Measurements from ENCODE around the gene MEGF9.

GRCh38 chr9:120710110-120710981, 3.9 kb downstream of the MEGF9 start:
- TF ChIP-seq POLR2AphosphoS5 (IDR thresholded peaks at IDR 0.05; ENCODE audit: low read depth, low read length) (no peak), POLR2A (IDR thresholded peaks at IDR 0.05; ENCODE audit: low read depth, low read length) (no peak), PAX5 (IDR thresholded peaks at IDR 0.05; ENCODE audit: insufficient read depth, low read length, severe bottlenecking) (no peak), TAF1 (IDR thresholded peaks at IDR 0.05; ENCODE audit: low read depth, low read length) (no peak)

Measured in GM12891 (cell line).